Measurements from ENCODE around the gene TTLL1.

The TTLL1 gene

GRCh38 chr22:43014869-43015676 is 74.1 kb downstream of the TTLL1 start, which contains the start of gene PACSIN2:
TSS of gene PACSIN2 (minus strand) at chr22:43015149. CDS start at chr22:42912080, 103,069 bp downstream.
- peaks cover 43% of the 10 kb centered on the region for H3K4me1 ChIP-seq (ENCODE audit: control insufficient read depth, insufficient read depth, low read length)
- H3K27me3 ChIP-seq (ENCODE audit: control insufficient read depth, insufficient read depth, low read length) = no peaks in the 10 kb centered on the region
- H3K4me3 ChIP-seq (ENCODE audit: low read length) = peak within 1 kb of the TSS; percentile 87
- H3K9me3 ChIP-seq (ENCODE audit: control insufficient read depth, low read length) = no peaks in the 10 kb centered on the region
- H3K9ac ChIP-seq (ENCODE audit: low read length) = peak within 1 kb of the TSS; percentile 81
- no peaks in the 10 kb centered on the region for H3K36me3 ChIP-seq (ENCODE audit: control insufficient read depth, insufficient read depth, low read length)

GRCh38 chr22:43014316-43014868 is 74.8 kb downstream of the TTLL1 start:
- peaks cover 43% of the 10 kb centered on the region for H3K4me1 ChIP-seq (ENCODE audit: control insufficient read depth, insufficient read depth, low read length)

GRCh38 chr22:43013355-43014315 is 75.6 kb downstream of the TTLL1 start:
- H3K4me3 ChIP-seq (ENCODE audit: low read length) = peak overlapping the region; percentile 3
- H3K9ac ChIP-seq (ENCODE audit: low read length) = peak overlapping the region; percentile 76
- no peaks in the 10 kb centered on the region for H3K27me3 ChIP-seq (ENCODE audit: control insufficient read depth, insufficient read depth, low read length)
- no peaks in the 10 kb centered on the region for H3K9me3 ChIP-seq (ENCODE audit: control insufficient read depth, low read length)
- H3K4me1 ChIP-seq (ENCODE audit: control insufficient read depth, insufficient read depth, low read length) = peaks cover 46% of the 10 kb centered on the region
- no peaks in the 10 kb centered on the region for H3K36me3 ChIP-seq (ENCODE audit: control insufficient read depth, insufficient read depth, low read length)

More at GRCh38 chr22:43014316-43014868, 74.8 kb downstream of the TTLL1 start:
- no peaks in the 10 kb centered on the region for H3K36me3 ChIP-seq (ENCODE audit: control insufficient read depth, insufficient read depth, low read length)
- no peaks in the 10 kb centered on the region for H3K9me3 ChIP-seq (ENCODE audit: control insufficient read depth, low read length)
- H3K27me3 ChIP-seq (ENCODE audit: control insufficient read depth, insufficient read depth, low read length) = no peaks in the 10 kb centered on the region
- peak overlapping the region; percentile 3 for H3K4me3 ChIP-seq (ENCODE audit: low read length)
- peak overlapping the region; percentile 76 for H3K9ac ChIP-seq (ENCODE audit: low read length)

GRCh38 chr22:43012390-43012789 is 76.8 kb downstream of the TTLL1 start:
- Histone ChIP-seq H3K9ac (ENCODE audit: low read length) (no peak overlapping the region), H3K4me3 (ENCODE audit: low read length) (no peak overlapping the region), H3K4me1 (ENCODE audit: control insufficient read depth, insufficient read depth, low read length) (peaks cover 43% of the 10 kb centered on the region), H3K9me3 (ENCODE audit: control insufficient read depth, low read length) (no peaks in the 10 kb centered on the region), H3K36me3 (ENCODE audit: control insufficient read depth, insufficient read depth, low read length) (no peaks in the 10 kb centered on the region), H3K27me3 (ENCODE audit: control insufficient read depth, insufficient read depth, low read length) (no peaks in the 10 kb centered on the region)

DNA sequence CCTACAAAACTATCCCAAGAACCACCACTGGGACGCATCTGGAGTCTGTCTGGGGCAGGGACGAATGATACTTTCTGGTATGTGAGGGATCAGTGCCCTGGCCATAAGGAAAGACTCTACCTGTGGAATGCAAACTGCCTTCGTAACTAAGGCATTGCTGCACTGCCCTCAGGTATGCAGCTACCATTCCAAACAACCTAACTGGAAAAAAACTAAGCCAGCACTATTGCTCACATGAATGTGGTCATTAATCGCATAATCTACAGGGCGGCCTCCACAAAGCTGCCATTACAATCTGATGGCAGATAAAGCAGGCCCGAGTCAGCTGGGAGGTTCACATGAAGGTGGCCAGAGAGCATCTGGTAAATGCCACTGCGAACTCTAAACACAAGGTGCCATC is 78.1 kb downstream of the TTLL1 start:
- no peak overlapping the region for H3K4me3 ChIP-seq (ENCODE audit: low read length)
- peaks cover 50% of the 10 kb centered on the region for H3K4me1 ChIP-seq (ENCODE audit: control insufficient read depth, insufficient read depth, low read length)
- no peak overlapping the region for H3K9ac ChIP-seq (ENCODE audit: low read length)
- H3K27me3 ChIP-seq (ENCODE audit: control insufficient read depth, insufficient read depth, low read length) = no peaks in the 10 kb centered on the region
- H3K36me3 ChIP-seq (ENCODE audit: control insufficient read depth, insufficient read depth, low read length) = no peaks in the 10 kb centered on the region
- H3K9me3 ChIP-seq (ENCODE audit: control insufficient read depth, low read length) = no peaks in the 10 kb centered on the region

DNA sequence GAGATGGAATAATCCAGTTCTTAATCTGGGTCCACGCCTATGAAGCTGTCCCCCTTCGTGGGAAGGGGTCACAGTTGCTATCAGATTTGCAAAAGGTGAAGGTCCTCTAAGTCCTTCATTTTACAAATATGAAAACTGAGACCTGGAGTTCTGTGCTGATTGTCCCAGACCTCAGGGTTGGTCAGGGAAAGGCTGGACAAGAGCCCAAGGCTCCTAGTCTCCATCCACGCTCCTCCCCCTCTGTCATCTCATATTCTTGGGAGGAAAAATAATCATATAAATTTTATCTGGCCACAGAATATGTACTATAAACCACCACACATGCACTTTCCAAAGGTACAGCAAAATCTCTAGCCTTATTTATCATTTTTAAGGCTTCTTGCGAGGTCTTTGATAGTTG is 79.7 kb downstream of the TTLL1 start:
- no peak overlapping the region for H3K4me3 ChIP-seq (ENCODE audit: low read length)
- H3K36me3 ChIP-seq (ENCODE audit: control insufficient read depth, insufficient read depth, low read length) = no peaks in the 10 kb centered on the region
- H3K9me3 ChIP-seq (ENCODE audit: control insufficient read depth, low read length) = no peaks in the 10 kb centered on the region
- no peaks in the 10 kb centered on the region for H3K27me3 ChIP-seq (ENCODE audit: control insufficient read depth, insufficient read depth, low read length)
- H3K4me1 ChIP-seq (ENCODE audit: control insufficient read depth, insufficient read depth, low read length) = peaks cover 57% of the 10 kb centered on the region
- no peak overlapping the region for H3K9ac ChIP-seq (ENCODE audit: low read length)

GRCh38 chr22:43008921-43009320 is 80.3 kb downstream of the TTLL1 start:
- no peaks in the 10 kb centered on the region for H3K27me3 ChIP-seq (ENCODE audit: control insufficient read depth, insufficient read depth, low read length)
- H3K4me3 ChIP-seq (ENCODE audit: low read length) = no peak overlapping the region
- H3K9me3 ChIP-seq (ENCODE audit: control insufficient read depth, low read length) = no peaks in the 10 kb centered on the region
- H3K4me1 ChIP-seq (ENCODE audit: control insufficient read depth, insufficient read depth, low read length) = peaks cover 61% of the 10 kb centered on the region
- H3K36me3 ChIP-seq (ENCODE audit: control insufficient read depth, insufficient read depth, low read length) = no peaks in the 10 kb centered on the region
- H3K9ac ChIP-seq (ENCODE audit: low read length) = no peak overlapping the region

- no peak overlapping the region for H3K4me3 ChIP-seq (ENCODE audit: low read length)
- peaks cover 61% of the 10 kb centered on the region for H3K4me1 ChIP-seq (ENCODE audit: control insufficient read depth, insufficient read depth, low read length)
- no peak overlapping the region for H3K9ac ChIP-seq (ENCODE audit: low read length)
- no peaks in the 10 kb centered on the region for H3K9me3 ChIP-seq (ENCODE audit: control insufficient read depth, low read length)
- H3K27me3 ChIP-seq (ENCODE audit: control insufficient read depth, insufficient read depth, low read length) = no peaks in the 10 kb centered on the region
- H3K36me3 ChIP-seq (ENCODE audit: control insufficient read depth, insufficient read depth, low read length) = no peaks in the 10 kb centered on the region
Measured at GRCh38 chr22:43008509-43008908, 80.7 kb downstream of the TTLL1 start.

DNA sequence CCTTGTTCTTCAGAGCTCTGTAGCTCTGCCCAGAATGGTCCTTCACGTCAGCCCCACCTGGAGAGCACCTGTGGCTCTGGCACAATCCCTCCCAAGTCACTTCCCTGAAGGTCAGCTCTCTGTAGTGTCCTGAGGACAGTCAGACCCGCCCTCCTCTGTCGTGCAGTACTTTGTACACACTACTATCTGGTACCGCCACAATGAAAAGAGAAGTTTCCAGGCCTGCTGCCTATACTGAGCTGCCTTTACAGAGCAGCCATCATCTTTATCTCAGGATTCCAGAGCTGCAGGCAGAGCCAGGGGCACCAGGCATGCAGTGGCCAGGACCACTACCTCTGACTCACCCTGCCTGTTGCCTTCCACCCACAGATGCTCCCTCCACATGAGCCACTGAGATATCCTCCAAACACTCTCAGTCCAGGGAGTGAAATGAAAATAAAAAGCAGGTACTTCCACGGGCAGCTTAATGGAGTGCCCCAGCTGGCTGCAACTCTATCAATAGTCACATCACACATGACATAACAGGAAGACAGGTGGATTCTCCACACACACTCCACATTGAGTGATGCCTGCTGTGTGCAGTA is 81.6 kb downstream of the TTLL1 start:
- Histone ChIP-seq H3K9ac (ENCODE audit: low read length) (no peak overlapping the region), H3K36me3 (ENCODE audit: control insufficient read depth, insufficient read depth, low read length) (no peaks in the 10 kb centered on the region), H3K4me3 (ENCODE audit: low read length) (no peak overlapping the region), H3K27me3 (ENCODE audit: control insufficient read depth, insufficient read depth, low read length) (no peaks in the 10 kb centered on the region), H3K9me3 (ENCODE audit: control insufficient read depth, low read length) (no peaks in the 10 kb centered on the region), H3K4me1 (ENCODE audit: control insufficient read depth, insufficient read depth, low read length) (peaks cover 58% of the 10 kb centered on the region)

DNA sequence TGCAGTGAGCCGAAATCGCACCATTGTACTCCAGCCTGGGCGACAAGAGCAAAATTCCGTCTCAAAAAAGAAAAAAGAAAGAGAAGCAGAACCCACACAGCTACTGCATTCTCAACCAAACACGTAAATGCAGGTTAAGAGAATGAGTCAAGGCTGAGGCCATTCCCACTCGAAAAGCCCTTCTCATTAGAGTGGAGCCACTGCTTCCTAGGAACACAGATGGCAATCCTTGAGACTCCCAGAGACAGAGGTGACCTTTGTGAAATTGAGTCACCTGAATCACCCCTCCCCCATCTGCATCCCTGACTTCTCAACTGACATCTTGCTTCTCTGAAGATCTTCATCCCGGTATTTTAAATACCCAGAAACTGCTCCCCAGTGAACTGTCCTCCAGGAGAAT is 82.4 kb downstream of the TTLL1 start:
- H3K9ac ChIP-seq (ENCODE audit: low read length) = no peak overlapping the region
- peaks cover 66% of the 10 kb centered on the region for H3K4me1 ChIP-seq (ENCODE audit: control insufficient read depth, insufficient read depth, low read length)
- no peaks in the 10 kb centered on the region for H3K36me3 ChIP-seq (ENCODE audit: control insufficient read depth, insufficient read depth, low read length)
- H3K9me3 ChIP-seq (ENCODE audit: control insufficient read depth, low read length) = no peaks in the 10 kb centered on the region
- no peaks in the 10 kb centered on the region for H3K27me3 ChIP-seq (ENCODE audit: control insufficient read depth, insufficient read depth, low read length)
- H3K4me3 ChIP-seq (ENCODE audit: low read length) = no peak overlapping the region

- H3K4me1 ChIP-seq (ENCODE audit: control insufficient read depth, insufficient read depth, low read length) = peaks cover 68% of the 10 kb centered on the region
- H3K9me3 ChIP-seq (ENCODE audit: control insufficient read depth, low read length) = no peaks in the 10 kb centered on the region
- H3K9ac ChIP-seq (ENCODE audit: low read length) = no peak overlapping the region
- H3K4me3 ChIP-seq (ENCODE audit: low read length) = no peak overlapping the region
- H3K36me3 ChIP-seq (ENCODE audit: control insufficient read depth, insufficient read depth, low read length) = no peaks in the 10 kb centered on the region
- H3K27me3 ChIP-seq (ENCODE audit: control insufficient read depth, insufficient read depth, low read length) = no peaks in the 10 kb centered on the region
Measured at GRCh38 chr22:43006016-43006505, 83.1 kb downstream of the TTLL1 start.
